ENCODE results near the gene SLC4A11.
"Not testable (repeated sequence)": the region's sequence is repeated elsewhere in the genome, so short reads cannot be mapped to it uniquely, and the experiment has no call there.

Gene SLC4A11

DNA sequence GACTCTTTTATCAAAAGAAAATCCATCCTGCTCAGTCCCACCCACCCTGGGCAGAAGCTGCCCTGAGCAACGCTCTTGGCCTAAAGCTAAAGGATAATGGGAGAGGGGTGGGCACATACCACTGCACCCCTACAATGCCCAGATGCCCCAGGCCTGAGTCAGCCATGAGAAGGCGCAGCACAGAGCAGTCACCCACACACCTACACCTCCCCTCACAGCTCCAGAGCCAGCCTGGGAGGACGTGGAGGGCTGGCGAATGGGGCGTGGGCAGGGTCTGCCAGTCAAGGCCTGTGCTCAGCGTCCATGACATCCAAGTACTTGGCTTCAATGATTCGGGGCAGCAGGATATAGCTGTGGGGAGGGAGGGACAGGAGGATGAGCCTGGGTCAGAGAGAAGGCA is 11.5 kb downstream of the SLC4A11 start:
- no peak for DNase-seq

DNA sequence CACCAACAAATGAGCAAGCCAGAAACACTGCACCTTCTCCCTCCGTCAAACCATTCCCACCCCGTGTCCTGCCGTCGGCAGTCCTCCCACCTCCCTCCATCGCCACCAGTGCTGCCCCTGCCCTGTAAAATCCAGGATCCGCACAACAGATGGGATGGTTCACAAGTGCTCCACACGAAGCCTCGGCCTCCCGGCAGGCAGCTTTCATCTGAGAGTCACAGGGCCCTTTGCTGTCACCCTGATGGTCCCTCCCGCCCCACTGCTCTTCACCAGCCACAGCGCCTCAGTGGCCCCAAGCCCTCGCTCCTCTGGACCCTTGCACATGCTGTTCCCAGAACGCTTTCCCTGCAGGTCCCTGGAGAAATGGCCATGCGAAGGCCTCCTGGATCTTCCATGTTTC is 12.1 kb downstream of the SLC4A11 start:
- no peak for DNase-seq

- no peak for DNase-seq
Measured at GRCh38 chr20:3226093-3226492, 12.9 kb downstream of the SLC4A11 start.

DNA sequence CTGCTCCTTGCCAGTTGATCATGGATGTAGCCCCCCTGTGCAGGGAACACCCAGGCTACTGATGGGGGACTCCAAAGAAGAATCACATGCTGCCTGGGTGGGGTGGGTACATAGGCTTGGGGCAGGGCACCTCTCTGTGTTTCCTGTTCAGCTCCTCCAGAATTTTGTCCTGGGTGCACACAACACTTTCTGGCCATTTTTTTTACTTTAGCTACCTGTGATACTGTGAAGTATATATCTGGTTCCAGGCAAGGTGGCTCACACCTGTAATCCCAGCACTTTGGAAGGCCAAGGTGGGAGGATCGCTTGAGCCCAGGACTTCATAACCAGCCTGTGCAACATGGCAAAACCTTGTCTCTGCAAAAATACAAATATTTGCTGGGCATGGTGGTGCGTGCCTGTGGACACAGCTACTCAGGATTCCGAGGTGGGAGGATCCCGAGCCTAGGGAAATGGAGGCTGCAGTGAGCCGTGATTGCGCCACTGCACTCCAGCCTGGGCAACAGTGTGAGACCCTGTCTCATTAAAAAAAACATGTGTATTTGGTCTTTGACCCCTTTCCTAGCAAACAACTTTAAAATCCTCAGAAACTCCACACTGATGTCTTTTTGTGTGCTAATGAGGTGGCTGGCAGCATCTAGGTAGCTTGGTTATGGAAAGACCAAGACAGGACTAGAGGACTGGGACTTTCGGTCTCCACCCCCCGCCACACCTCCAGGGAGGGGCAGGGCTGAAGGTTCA is 14.1 kb downstream of the SLC4A11 start:
- DNase-seq, result no peak

GRCh38 chr20:3223994-3224680 is 14.9 kb downstream of the SLC4A11 start:
- no peak for DNase-seq

DNA sequence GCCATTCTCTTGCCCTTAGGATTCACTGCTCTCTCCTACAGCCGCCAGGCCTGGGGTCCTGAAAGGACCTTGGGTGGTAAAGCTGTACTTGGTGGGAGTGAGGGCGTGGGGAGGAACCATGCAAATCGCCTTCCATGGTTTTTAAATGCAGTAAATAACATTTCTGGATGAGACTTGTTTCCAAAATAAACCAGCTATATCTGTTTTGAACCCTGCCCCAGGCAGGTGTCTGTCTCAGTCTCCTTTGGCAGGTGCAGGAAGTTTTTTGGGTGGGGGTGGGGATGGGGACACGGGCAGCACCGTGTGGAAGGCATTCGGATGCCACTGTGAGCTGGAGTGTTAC is 15.4 kb downstream of the SLC4A11 start:
- no peak for DNase-seq

GRCh38 chr20:3222635-3223600 is 16.1 kb downstream of the SLC4A11 start:
- DNase-seq, result no peak

GRCh38 chr20:3221398-3222226 is 17.4 kb downstream of the SLC4A11 start:
- DNase-seq, result no peak

DNA sequence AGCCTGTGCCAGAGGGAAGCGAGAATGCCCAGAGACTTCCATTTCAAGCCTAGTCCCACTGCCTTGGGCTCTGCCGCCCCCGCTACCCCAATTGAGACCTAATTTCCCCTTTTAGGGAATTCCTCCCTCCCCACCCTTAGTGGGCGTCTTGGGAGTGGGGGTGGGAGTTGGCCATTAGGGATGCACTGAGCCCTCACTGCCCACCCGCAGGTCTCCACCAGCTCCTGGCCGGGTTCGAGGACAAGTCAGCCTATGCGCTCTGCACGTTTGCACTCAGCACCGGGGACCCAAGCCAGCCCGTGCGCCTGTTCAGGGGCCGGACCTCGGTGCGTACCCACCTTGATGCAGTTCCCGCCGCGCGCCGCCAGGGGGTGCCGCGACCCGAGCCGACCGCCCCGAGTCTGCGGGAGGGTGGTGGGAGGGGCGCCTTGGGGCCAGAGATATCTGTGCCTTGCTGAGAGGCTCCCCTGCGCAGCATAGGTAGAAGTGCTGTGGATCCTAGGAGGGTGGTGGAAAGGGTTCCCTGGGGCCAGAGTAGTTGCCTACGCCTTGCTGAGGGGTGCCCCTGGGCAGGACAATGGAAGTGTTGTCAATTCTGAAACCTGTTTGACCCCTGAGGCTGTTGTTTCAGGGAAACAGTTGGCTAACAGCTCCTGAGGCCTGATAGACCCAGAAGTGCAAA is 20.5 kb downstream of the SLC4A11 start:
- DNase-seq, result peak in 1 of 2 experiments; percentile 14

GRCh38 chr20:3215359-3215917 is 23.6 kb downstream of the SLC4A11 start:
- DNase-seq, result not testable (repeated sequence)

- DNase-seq, result no peak
Measured at GRCh38 chr20:3213226-3213625, 25.8 kb downstream of the SLC4A11 start.

GRCh38 chr20:3210346-3210745 is 28.6 kb downstream of the SLC4A11 start:
- no peak for DNase-seq

GRCh38 chr20:3209946-3210317 is 29.1 kb downstream of the SLC4A11 start:
- DNase-seq, result no peak

DNA sequence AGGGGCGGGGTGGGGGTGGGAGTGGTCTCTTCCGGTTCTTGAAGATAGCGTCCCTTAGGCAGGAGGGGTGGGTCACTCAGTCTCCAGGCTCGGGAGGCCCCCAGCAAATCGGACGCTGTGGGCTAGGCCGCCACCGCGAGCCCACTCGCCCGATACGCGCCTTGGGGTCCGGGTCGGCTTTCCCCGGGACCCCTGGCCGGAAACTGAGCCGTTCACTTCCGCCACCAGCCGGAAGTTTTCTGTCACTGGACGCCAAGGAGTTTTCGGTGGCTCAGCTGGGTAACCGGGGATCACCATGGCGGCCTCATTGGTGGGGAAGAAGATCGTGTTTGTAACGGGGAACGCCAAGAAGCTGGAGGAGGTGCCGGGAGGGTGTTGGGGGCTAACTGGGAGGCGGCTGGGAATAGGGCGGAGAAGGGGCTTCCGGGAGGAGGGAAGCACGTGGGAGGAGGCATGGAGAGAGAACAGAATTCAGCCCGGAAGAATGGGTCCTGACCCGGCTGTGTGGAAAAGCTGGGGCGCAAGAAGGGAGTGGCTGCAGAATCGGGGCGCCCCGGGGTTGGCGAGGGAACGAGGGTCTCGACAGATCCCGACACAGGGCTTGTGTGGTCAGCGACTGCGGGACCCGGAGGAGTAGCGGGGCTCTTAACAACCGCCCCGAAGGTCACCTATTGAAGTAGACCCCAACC is 29.6 kb downstream of the SLC4A11 start, which contains the start of gene ITPA:
ITPA (plus strand) TSS at position 242 of the 689 bp plus-strand sequence; CDS start at position 296, 54 bp downstream.
- DNase-seq, result peak; percentile 27 to 63

- no peak for DNase-seq
Measured at GRCh38 chr20:3208786-3209256, 30.2 kb downstream of the SLC4A11 start.

DNA sequence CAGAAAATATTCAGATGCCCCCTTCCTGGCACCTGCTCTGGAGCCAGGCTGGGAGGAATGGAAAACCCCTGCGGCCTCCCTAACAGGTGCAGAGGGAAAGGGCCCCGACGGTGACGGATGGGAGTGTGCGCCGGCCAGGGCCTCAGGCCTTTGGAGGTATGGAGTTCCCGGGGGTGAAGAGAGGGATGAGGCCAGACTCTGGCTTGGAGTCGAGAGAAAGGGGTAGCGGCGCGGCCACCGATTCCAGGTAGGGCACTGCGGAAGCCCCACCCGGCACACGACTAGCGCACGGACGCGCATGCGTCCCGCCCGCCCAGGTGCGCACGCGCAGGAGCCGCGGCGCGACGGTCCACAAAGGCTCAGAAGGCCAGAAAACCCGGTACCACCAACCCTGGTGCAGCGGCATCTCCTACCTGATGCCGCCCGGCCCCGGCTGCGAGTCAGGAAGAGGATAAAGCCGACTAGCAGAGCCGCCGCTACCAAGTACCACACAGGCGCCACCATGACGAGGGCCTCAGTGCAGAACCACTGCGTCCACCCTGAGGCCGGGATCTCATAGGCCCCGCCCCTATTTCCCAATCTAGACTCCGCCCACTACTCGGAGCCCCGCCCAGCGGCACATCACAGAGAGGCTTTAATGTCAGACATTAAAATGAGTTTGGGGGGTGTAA is 34.7 kb downstream of the SLC4A11 start, which contains the start of gene DDRGK1:
DDRGK1 (minus strand) TSS at position 559 of the 671 bp plus-strand sequence; CDS start at position 504, 55 bp downstream.
- peak; percentile 86 to 90 for DNase-seq

DNA sequence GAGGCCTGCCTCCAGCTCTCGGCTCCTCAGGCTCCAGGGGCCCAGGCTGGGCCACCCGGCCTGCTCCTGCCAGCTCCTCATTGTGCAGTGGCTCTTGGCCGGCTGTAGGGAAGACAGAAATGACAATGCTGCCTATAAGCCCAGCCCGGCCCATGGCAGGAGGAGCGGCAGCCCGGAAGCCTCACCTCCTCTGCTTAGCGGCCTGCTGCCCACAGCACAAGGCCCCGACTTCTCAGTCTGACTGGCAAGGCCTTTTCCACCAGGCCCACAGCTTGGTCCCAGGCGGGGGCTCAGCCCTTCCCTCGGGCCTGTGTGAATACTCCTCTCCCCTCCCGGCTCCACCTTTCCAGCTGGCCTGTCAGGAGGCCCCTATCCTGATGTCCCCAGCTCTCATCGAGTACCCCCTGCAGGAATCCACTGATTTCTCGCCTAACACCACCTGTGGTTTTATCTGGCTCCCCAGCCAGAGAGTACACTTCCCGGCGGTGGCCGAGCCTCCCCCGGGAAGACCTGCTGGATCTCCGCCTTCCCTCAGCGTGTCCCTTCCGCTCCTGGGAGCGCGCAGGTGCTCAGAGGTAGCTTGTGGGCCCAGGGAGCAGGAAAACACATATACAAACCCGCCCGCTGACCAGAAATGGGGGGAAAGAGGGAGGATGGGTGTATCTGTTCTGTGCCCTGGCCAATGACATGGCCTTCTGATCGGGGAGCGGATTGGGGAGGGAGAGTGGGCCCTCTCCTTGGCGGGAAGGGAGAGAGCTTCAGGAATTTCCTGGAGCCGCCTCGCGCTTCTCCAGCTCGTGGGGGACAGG is 35.5 kb downstream of the SLC4A11 start:
- peak in 1 of 2 experiments; percentile 21 for DNase-seq

- DNase-seq, result no peak
Measured at GRCh38 chr20:3202965-3203314, 36.0 kb downstream of the SLC4A11 start.

Data from NCI-H446 (cell line).